HG03432 (cell line): ENCODE results near the gene TGM6.

ENCODE experiments used
- ATAC-seq: cut with Tn5 transposase; IDR thresholded peaks from one replicate; pipeline ENCODE4 v1.9.1; 2021; ENCODE audit warnings: mild to moderate bottlenecking, moderate library complexity; ENCODE audit not compliant: unreplicated experiment

Gene TGM6

GRCh38 chr20:2363587-2363986 lies 17.1 kb upstream of the TGM6 start:
- no peak for ATAC-seq

DNA sequence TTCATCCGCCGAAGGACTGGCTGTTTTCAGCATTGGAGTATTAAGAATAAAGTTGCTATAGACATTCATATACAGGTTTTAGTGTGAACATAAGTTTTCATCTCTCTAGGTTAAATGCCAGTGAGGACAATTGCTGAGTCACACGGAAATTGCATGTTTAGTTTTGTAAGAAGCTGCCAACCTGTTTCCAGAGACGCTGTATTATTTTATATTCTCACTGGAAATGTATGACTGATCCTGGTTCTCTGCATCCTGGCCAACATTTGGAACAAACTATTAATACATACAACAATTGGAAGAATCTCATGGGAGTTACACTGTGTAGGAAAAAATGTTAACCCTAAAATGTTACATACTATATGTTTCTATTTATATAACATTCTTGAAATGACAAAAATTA lies 16.7 kb upstream of the TGM6 start:
- ATAC-seq = no peak

DNA sequence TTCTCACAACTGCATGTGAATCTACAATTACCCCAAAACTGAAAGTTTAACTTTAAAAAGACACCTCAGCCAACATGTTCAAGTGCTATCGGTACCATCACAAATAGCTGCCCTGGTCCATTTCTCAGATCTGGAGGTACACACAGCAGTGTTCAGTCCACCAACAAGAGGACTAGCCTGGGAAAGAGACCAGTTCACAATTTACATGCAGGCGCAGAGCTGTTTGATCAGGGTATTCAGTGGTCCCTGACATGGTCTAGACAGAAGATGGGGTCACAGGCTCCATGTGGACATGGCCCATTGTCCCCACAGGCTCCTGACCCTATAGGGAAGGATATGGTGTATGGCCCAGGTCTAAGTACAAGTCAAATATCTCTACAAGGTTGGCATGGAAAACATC lies 15.6 kb upstream of the TGM6 start:
- no peak for ATAC-seq

GRCh38 chr20:2365666-2366065 lies 15.0 kb upstream of the TGM6 start:
- no peak for ATAC-seq

DNA sequence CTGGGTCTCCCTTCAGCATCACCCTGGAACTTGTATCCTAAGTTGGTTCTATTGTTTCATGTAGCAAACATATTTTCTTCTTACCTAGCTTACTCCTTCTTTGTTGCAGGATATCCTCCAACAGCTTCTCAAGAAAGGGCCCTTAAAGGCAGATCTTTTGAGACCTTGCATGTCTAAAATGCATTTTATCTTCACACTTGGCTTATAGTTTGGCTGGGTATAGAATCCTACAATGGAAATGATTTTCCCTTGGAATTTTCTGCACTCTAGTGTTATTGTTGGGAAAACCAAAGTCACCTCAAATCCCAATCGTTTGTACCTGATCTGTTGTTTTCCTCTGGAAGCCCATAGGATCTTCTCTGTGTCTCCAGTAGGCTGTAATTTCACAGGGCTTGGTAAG lies 12.1 kb upstream of the TGM6 start:
- ATAC-seq = no peak

DNA sequence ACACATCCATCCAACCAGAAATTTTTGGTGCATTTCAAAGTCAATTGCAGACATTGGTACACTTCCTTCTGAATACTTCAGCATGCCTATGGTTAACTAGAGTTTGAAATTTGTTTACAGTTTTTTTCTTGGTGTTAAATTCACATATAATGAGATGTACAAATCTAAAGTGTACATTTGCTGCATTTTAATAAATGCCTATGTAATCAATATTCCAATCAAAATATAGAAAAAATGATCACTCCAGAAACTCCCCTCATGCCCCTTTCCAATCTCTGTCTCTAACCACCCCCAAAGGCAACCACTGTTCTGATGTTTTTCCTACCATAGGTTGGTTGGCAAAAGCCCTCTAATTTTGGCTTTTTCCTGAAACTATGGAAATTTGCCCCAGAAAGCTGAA lies 7.6 kb upstream of the TGM6 start:
- no peak for ATAC-seq

GRCh38 chr20:2374346-2375125 lies 6.2 kb upstream of the TGM6 start:
- no peak for ATAC-seq

DNA sequence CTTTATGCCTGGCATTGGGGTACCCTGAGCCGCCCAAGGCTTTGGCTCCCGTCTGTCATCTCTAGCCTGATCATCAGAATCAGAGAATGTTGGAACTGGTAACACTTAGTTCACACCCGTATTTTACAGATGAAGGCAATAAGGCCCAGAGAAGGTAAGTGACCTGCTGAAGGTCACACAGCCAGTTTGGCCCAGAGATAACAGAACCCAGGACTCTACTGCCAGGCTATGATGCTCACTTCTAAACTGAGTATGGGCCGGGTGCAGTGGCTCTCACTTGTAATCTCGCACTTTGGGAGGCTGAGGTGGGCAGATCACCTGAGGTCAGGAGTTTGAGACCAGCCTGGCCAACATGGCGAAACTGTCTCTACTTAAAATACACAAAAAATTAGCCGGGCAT lies 1.8 kb upstream of the TGM6 start:
- ATAC-seq = no peak

GRCh38 chr20:2379511-2380229 lies 1.0 kb upstream of the TGM6 start:
- no peak for ATAC-seq

GRCh38 chr20:2381303-2381702 lies 602 bp downstream of the TGM6 start:
- ATAC-seq = no peak

DNA sequence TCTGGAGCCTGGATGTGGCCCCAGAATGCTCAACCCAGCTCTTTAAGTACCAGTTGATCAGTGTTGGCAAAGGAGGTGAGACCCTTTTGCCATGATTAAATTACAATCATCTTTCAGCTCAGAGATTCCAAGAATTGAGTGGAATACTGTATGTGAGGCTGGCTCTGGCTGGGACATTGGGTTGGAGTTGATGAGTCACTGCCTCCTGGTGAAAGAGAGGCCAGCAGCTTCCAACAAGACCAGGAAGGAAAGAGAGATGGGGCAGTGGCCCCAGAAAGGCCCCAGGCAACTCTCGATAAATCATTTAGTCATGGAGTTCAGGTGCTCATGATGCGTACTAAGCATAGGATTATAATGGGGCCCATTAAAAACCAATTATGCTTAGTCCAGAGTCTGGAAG lies 2.1 kb downstream of the TGM6 start:
- ATAC-seq = no peak

- ATAC-seq = no peak
Measured at GRCh38 chr20:2385026-2385425, 4.3 kb downstream of the TGM6 start.

DNA sequence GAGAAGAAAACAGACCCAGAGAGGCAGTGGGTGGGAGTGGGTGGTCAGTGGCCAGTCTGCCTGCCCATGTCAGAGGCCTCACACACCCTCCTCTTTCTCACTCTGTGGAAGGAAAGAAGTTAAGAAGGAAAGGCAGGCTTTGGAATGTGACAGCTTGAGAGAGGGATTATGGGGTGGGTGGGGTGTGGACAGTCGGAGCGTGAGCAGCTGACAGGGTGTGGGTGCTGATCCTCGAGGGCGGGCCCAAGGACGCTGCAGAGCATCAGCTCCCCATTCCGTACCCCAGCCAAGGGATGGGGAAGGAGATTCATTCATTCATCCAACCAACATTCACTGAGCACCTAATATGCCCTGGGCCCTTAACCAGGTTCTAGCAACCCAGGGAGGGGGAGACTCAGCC lies 4.8 kb downstream of the TGM6 start:
- ATAC-seq = no peak

- ATAC-seq = no peak
Measured at GRCh38 chr20:2386516-2387179, 5.9 kb downstream of the TGM6 start.

- ATAC-seq = no peak
Measured at GRCh38 chr20:2387180-2387577, 6.5 kb downstream of the TGM6 start.

- no peak for ATAC-seq
Measured at GRCh38 chr20:2387580-2387979, 6.9 kb downstream of the TGM6 start.

DNA sequence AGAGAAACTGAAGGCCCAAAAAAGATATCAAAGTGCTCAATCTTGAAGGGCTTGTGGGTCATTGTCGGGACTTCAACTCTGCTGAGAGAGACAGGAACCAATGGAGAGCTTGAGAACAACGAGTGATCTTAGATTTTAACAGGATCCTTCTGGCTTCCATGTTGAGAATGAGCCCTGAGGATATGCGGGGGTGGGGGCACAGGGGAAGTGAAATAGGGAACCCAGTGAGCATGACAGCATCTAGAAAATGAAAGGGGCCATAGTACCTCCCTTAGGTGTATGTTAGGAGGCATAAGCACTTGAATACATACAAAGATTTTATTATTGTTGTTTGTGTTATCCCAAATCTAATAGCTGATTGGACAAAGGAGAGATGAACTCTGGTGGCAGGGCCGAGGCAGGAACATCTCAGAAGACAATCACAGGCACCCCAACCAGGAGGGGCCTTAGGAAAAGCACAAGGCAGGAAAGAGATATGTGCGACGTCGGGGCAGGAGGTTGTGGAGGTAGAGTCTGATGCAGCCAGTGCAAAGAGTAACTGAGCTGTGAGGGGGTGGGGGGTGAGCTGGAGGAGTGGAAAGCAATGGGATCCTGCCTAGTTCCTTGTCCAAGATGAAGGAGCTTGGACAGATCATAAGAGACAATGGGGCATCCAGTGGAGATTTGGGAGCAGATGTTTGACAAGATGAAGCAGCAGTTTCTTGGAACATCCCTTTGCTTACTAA lies 10.4 kb downstream of the TGM6 start:
- ATAC-seq = no peak

DNA sequence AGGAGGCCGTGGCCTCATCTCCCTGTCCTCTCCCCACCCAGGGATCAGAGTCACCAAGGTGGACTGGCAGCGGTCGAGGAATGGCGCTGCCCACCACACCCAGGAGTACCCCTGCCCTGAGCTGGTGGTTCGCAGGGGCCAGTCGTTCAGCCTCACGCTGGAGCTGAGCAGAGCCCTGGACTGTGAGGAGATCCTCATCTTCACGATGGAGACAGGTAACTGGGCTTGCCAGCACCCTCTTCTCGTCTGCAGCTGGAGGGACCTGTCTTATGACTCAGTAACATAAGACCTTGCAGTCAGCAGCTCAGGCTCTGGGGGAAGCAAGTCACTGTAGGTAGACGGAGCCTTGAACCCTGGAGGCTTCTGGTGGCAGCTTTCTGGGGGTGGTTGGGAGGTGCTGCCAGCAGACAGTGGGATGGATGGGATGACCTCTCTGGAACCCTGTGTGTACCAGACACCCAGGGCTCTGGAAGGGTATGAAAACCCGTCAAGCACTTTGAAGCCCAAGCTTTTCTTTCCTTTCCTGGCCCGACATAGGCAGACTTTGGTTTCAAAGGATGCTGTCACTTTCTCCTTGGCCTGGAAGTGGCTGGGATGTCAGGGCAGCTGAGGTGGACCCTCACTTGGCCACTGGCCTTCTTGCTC lies 13.8 kb downstream of the TGM6 start:
- no peak for ATAC-seq

- ATAC-seq = no peak
Measured at GRCh38 chr20:2395136-2395535, 14.4 kb downstream of the TGM6 start.

GRCh38 chr20:2396241-2396814 lies 15.6 kb downstream of the TGM6 start:
- no peak for ATAC-seq

DNA sequence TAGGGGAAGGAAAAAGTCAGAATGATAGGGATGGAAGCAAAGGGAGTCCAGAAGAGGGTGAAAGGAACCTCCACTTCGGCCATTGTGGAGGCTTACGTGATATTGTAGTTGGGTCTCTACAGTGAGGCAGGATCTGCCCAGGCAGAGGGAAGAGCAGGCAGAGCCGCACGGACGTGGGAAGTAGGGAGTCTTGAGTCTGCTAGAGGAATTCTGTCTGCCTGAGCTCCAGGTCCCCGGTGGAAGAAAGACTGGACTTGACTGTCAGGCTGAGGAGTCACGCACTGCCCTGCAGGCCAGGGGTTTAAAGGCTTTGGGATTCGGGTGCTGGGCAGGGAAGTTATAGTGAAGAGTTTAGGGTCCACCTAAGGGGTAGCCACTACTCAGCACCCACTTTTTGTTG lies 16.4 kb downstream of the TGM6 start:
- ATAC-seq = no peak
